Vagina (tissue), 2 donors: ENCODE measurements around the gene ADPGK.
"Not testable (repeated sequence)": the region's sequence is repeated elsewhere in the genome, so short reads cannot be mapped to it uniquely, and the experiment has no call there.

Experiments
- POLR2AphosphoS5 ChIP-seq, 2 donors: sonication (generic); formaldehyde crosslinking; IDR thresholded peaks; one replicate each; pipeline ENCODE4 v1.9.0; 2017; ENCODE audit warnings: antibody characterized with exemption in 2 of 2, mild to moderate bottlenecking in 2 of 2, low read depth in 1 of 2; ENCODE audit not compliant: insufficient read depth in 1 of 2
- TF ChIP-seq, protein P1 (sequence below), 3 experiments: fragments of 450-650 bp in 2 of 3; fragments of 200-600 bp in 1 of 3; sonication (generic) in 1 of 3; IDR thresholded peaks; one replicate each; pipeline ENCODE4 v1.5.1; 2017 to 2019; ENCODE audit warnings: antibody characterized with exemption in 3 of 3, mild to moderate bottlenecking in 2 of 3, moderate library complexity in 2 of 3

- not testable (repeated sequence) for TF ChIP-seq POLR2AphosphoS5 (IDR thresholded peaks at IDR 0.05; ENCODE audit: insufficient read depth in 1 of 2, low read depth in 1 of 2)
- TF ChIP-seq, protein P1, sequence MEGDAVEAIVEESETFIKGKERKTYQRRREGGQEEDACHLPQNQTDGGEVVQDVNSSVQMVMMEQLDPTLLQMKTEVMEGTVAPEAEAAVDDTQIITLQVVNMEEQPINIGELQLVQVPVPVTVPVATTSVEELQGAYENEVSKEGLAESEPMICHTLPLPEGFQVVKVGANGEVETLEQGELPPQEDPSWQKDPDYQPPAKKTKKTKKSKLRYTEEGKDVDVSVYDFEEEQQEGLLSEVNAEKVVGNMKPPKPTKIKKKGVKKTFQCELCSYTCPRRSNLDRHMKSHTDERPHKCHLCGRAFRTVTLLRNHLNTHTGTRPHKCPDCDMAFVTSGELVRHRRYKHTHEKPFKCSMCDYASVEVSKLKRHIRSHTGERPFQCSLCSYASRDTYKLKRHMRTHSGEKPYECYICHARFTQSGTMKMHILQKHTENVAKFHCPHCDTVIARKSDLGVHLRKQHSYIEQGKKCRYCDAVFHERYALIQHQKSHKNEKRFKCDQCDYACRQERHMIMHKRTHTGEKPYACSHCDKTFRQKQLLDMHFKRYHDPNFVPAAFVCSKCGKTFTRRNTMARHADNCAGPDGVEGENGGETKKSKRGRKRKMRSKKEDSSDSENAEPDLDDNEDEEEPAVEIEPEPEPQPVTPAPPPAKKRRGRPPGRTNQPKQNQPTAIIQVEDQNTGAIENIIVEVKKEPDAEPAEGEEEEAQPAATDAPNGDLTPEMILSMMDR (IDR thresholded peaks at IDR 0.05), result not testable (repeated sequence)
Observed at GRCh38 chr15:72725851-72726250, 57.7 kb downstream of the ADPGK start.
